Testis (tissue), 2 donors: Measurements from ENCODE around the gene GRIK4.

Source experiments
- CTCF ChIP-seq, 3 experiments: fragments of 450-650 bp in 2 of 3; fragments of 200-600 bp in 1 of 3; sonication (generic) in 1 of 3; IDR thresholded peaks; one replicate each; pipeline ENCODE4 v1.5.1; 2016 to 2019; ENCODE audit warnings: antibody characterized with exemption in 3 of 3, mild to moderate bottlenecking in 2 of 3, moderate library complexity in 1 of 3
- POLR2A ChIP-seq: fragments of 450-650 bp; IDR thresholded peaks from one replicate; pipeline ENCODE4 v1.6.1; 2017; ENCODE audit warnings: antibody characterized with exemption, mild to moderate bottlenecking, moderate library complexity

GRCh38 chr11:121035169-121035755 lies 523.7 kb downstream of the GRIK4 start:
- TF ChIP-seq POLR2A: no peak
- no peak for TF ChIP-seq CTCF (IDR thresholded peaks at IDR 0.05)
